ENCODE measurements around the gene PRKN.

DNA sequence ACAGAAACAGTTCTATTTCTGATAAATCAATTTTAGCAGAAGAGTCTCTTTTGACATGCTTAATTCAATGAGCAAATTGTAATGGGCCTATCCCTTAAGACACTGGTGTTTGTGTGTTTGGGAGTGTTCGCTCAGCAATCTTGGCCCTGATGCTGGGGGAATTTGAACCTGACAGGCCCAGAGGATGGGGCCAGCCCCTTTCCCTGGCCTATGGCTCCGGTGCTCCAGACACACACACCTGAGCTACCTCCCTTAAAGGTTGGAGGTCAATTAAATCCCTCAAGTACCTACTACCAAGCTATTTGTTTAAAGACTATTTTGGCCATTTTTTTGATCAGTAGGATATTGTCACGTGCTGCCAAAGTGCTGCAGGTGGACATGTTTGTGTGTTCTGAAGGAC lies 549.3 kb downstream of the PRKN start:
- TF ChIP-seq, protein P1, sequence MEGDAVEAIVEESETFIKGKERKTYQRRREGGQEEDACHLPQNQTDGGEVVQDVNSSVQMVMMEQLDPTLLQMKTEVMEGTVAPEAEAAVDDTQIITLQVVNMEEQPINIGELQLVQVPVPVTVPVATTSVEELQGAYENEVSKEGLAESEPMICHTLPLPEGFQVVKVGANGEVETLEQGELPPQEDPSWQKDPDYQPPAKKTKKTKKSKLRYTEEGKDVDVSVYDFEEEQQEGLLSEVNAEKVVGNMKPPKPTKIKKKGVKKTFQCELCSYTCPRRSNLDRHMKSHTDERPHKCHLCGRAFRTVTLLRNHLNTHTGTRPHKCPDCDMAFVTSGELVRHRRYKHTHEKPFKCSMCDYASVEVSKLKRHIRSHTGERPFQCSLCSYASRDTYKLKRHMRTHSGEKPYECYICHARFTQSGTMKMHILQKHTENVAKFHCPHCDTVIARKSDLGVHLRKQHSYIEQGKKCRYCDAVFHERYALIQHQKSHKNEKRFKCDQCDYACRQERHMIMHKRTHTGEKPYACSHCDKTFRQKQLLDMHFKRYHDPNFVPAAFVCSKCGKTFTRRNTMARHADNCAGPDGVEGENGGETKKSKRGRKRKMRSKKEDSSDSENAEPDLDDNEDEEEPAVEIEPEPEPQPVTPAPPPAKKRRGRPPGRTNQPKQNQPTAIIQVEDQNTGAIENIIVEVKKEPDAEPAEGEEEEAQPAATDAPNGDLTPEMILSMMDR (IDR thresholded peaks at IDR 0.05), result no peak
- no peak for TF ChIP-seq POLR2A (IDR thresholded peaks at IDR 0.05)
